Measurements from ENCODE around the gene XPC. TPM values are rescaled to one million over a fixed set of nuclear protein-coding genes. Genes with fewer than 3 reads are reported as not detected.

XPC gene
- total RNA-seq, 1 experiment from 2014 or later = 15.1 TPM

DNA sequence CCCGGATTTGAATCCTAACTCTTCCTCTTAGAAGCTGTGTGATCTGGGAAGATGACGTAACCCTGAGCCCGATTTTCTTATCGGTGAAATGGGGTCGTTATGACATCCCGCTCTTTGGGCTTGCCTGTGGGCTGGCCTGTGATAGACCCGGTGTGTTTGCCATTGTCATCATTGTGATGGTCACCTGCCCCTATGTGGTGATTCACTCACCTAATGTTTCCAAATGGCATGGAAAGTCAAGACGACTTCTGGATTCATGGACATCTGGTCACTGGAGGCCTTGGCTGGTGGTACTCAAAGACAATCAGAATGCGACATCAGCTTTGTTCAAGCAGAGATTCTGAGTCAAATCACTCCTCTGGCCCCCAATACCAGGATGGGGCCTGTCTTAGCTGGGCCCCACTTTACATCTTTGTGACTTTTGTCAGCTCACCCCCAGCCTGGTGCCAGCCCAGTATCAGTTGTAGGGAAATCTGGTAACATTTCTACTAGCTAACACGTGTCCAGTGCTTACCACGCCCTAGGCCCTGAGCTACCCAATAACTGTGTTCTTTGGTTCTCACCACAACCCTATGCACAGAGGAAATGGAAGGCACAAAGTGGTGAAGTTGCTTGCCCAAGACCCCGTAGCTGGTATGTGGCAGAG lies 50.8 kb downstream of the XPC start:
- POLR2A ChIA-PET = no interaction called here
- no peaks in the 10 kb centered on the region for H3K9me3 ChIP-seq (ENCODE audit: control insufficient read depth, insufficient read depth, low read depth, low read length)

DNA sequence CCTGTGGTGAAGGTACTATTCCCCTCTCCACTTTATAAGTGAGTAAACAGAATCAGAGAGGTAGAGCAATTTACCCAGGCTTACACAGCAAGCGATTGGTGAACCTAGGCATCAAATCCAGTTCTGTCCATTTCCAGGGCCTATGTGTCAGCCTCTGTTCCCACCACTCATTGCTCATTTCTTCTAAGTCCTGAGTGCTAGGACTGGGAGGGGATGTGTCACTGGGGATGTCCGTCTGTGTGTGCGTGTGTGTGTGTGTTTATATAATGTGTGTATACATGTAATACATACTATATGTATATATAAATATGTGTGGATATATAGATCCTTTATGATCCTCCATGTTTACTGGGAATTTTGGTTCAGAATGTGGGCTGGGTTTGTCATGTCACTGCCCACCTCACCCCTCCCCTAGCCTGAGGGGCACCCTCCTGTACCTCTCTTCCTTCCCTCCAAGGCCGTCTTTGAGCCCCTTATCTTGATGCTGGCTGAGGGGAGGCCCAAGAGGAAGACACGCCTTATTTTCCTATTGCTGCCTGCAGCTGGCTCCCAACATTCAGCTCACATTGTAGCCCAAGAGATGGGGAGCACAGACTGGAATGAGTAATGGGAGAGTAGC lies 51.4 kb downstream of the XPC start:
- no TSS peak for BruUV-seq (replicated peaks)
- intact Hi-C loops (cut with micrococcal nuclease; ENCODE audit: unreplicated experiment) = no loop called here
- H3K27ac ChIP-seq (ENCODE audit: low read length) = no peak overlapping the region

More for the DNA sequence above, 50.8 kb downstream of the XPC start:
- Histone ChIP-seq H3K27ac (ENCODE audit: low read length) (no peak overlapping the region), H3K4me3 (ENCODE audit: low read depth in 2 of 2, low read length in 2 of 2) (no peak overlapping the region), H3K4me1 (ENCODE audit: control insufficient read depth, insufficient read depth, low read length) (peaks cover 15% of the 10 kb centered on the region), H3K27me3 (ENCODE audit: control insufficient read depth, insufficient read depth, low read length) (no peaks in the 10 kb centered on the region), H3K36me3 (ENCODE audit: control insufficient read depth, insufficient read depth, low read length) (peaks cover 11% of the 10 kb centered on the region)
- intact Hi-C loops (cut with micrococcal nuclease; ENCODE audit: unreplicated experiment) = no loop called here
- TF ChIP-seq, protein P1, sequence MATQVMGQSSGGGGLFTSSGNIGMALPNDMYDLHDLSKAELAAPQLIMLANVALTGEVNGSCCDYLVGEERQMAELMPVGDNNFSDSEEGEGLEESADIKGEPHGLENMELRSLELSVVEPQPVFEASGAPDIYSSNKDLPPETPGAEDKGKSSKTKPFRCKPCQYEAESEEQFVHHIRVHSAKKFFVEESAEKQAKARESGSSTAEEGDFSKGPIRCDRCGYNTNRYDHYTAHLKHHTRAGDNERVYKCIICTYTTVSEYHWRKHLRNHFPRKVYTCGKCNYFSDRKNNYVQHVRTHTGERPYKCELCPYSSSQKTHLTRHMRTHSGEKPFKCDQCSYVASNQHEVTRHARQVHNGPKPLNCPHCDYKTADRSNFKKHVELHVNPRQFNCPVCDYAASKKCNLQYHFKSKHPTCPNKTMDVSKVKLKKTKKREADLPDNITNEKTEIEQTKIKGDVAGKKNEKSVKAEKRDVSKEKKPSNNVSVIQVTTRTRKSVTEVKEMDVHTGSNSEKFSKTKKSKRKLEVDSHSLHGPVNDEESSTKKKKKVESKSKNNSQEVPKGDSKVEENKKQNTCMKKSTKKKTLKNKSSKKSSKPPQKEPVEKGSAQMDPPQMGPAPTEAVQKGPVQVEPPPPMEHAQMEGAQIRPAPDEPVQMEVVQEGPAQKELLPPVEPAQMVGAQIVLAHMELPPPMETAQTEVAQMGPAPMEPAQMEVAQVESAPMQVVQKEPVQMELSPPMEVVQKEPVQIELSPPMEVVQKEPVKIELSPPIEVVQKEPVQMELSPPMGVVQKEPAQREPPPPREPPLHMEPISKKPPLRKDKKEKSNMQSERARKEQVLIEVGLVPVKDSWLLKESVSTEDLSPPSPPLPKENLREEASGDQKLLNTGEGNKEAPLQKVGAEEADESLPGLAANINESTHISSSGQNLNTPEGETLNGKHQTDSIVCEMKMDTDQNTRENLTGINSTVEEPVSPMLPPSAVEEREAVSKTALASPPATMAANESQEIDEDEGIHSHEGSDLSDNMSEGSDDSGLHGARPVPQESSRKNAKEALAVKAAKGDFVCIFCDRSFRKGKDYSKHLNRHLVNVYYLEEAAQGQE (IDR thresholded peaks at IDR 0.05; ENCODE audit: insufficient read depth in 1 of 2, low read depth in 2 of 2, low read length in 1 of 2) = no peak
- TF ChIP-seq POLR2AphosphoS5 (IDR thresholded peaks at IDR 0.05; ENCODE audit: low read depth, low read length) (no peak), SIN3A (IDR thresholded peaks at IDR 0.05; ENCODE audit: borderline replicate concordance, insufficient read depth, low read depth, low read length) (no peak), TCF7L2 (IDR thresholded peaks at IDR 0.05; ENCODE audit: low read depth, low read length) (no peak)
- TF ChIP-seq, protein P2, sequence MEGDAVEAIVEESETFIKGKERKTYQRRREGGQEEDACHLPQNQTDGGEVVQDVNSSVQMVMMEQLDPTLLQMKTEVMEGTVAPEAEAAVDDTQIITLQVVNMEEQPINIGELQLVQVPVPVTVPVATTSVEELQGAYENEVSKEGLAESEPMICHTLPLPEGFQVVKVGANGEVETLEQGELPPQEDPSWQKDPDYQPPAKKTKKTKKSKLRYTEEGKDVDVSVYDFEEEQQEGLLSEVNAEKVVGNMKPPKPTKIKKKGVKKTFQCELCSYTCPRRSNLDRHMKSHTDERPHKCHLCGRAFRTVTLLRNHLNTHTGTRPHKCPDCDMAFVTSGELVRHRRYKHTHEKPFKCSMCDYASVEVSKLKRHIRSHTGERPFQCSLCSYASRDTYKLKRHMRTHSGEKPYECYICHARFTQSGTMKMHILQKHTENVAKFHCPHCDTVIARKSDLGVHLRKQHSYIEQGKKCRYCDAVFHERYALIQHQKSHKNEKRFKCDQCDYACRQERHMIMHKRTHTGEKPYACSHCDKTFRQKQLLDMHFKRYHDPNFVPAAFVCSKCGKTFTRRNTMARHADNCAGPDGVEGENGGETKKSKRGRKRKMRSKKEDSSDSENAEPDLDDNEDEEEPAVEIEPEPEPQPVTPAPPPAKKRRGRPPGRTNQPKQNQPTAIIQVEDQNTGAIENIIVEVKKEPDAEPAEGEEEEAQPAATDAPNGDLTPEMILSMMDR (IDR thresholded peaks at IDR 0.05) = no peak
- DNase-seq (ENCODE audit: low read depth, low spot score) = no peak
- in situ Hi-C loops (cut with HindIII; ENCODE audit: low pct_unique_long_range_greater_than_20kb, low sequenced_read_pairs) = no loop called here
- no peak for ATAC-seq
- CTCF ChIA-PET = no interaction called here
- TSS peak; percentile 39 for BruUV-seq (replicated peaks)

More for the DNA sequence above, 51.4 kb downstream of the XPC start:
- Histone ChIP-seq H3K4me3 (ENCODE audit: low read depth in 2 of 2, low read length in 2 of 2) (peak overlapping the region in 1 of 2 experiments; percentile 62; a peak in 3 of 4 replicates), H3K4me1 (ENCODE audit: control insufficient read depth, insufficient read depth, low read length) (peaks cover 15% of the 10 kb centered on the region), H3K9me3 (ENCODE audit: control insufficient read depth, insufficient read depth, low read depth, low read length) (no peaks in the 10 kb centered on the region), H3K36me3 (ENCODE audit: control insufficient read depth, insufficient read depth, low read length) (peaks cover 11% of the 10 kb centered on the region), H3K27me3 (ENCODE audit: control insufficient read depth, insufficient read depth, low read length) (no peaks in the 10 kb centered on the region)
- POLR2A ChIA-PET = no interaction called here
- in situ Hi-C loops (cut with HindIII; ENCODE audit: low pct_unique_long_range_greater_than_20kb, low sequenced_read_pairs) = no loop called here
- DNase-seq (ENCODE audit: low read depth, low spot score) (no peak), ATAC-seq (no peak)
- TF ChIP-seq TCF7L2 (IDR thresholded peaks at IDR 0.05; ENCODE audit: low read depth, low read length) (no peak), POLR2AphosphoS5 (IDR thresholded peaks at IDR 0.05; ENCODE audit: low read depth, low read length) (no peak), SIN3A (IDR thresholded peaks at IDR 0.05; ENCODE audit: borderline replicate concordance, insufficient read depth, low read depth, low read length) (no peak)
- TF ChIP-seq, protein P2 (IDR thresholded peaks at IDR 0.05) = no peak
- TF ChIP-seq, protein P1 (IDR thresholded peaks at IDR 0.05; ENCODE audit: insufficient read depth in 1 of 2, low read depth in 2 of 2, low read length in 1 of 2) = no peak
- CTCF ChIA-PET = no interaction called here
